ENCODE measurements around the gene ALPK1. TPM values are rescaled to one million over a fixed set of nuclear protein-coding genes. Genes with fewer than 3 reads are reported as not detected.

ALPK1 gene
- total RNA-seq, 1 experiment from 2014 or later, result 21.3 TPM

DNA sequence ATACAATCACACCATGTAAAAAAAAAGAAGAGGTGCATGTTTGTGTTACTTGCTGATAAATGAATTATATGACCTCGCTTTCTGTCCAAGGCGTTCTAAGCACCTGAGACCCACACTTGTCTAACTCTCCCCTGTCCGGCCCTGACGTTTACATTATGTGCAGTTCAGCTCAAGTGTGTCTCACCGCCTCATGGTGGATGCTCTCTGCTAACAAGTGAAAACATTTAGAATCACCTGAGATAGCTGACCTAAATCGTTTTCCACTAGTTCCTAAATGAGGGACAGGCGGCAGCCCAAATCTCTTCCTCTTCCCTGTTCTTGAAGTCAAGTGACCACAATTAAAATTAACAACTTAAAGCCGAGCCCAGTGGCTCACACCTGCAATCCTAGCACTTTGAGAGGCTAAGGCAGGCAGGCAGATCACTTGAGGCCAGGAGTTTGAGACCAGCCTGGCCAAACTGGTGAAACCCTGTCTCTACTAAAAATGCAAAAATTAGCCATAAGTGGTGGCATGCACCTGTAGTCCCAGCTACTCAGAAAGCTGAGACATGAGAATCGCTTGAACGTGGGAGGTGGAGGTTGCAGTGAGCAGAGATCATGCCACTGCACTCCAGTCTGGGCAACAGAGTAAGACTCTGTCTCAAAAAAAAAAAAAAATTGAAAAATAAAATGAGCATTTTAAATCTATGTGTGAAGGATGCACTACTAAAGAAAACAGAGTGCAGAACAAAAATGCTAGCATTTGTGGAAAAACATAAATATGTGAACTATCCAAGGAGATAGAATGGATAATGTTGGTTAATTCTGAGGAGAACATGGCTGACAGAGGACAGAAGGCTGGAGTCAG is 7.5 kb upstream of the ALPK1 start:
- ChIA-PET RAD21 (ENCODE audit: low non-redundant PET in 1 of 2, low total read pairs in 2 of 2, uncharacterized antibody in 2 of 2, unreplicated experiment in 2 of 2) (no interaction called here), CTCF (no interaction called here), POLR2A (no interaction called here)
- Histone ChIP-seq H3K27me3 (ENCODE audit: insufficient read depth, low read length) (no peaks in the 10 kb centered on the region), H4K20me1 (ENCODE audit: insufficient read depth) (no peaks in the 10 kb centered on the region), H2AFZ (ENCODE audit: low read depth, low read length, poor library complexity, severe bottlenecking) (no peak overlapping the region), H3K27ac (ENCODE audit: low read depth, low read length) (no peak overlapping the region), H3K36me3 (ENCODE audit: control insufficient read depth in 1 of 2, insufficient read depth in 2 of 2, low read length in 2 of 2) (no peaks in the 10 kb centered on the region), H3K4me2 (ENCODE audit: low read length) (no peak overlapping the region), H3K79me2 (ENCODE audit: insufficient read depth, low read length) (peaks cover 10% of the 10 kb centered on the region), H3K4me1 (ENCODE audit: control insufficient read depth in 1 of 2, insufficient read depth in 2 of 2, low read length in 2 of 2) (peaks cover 5 to 12% of the 10 kb centered on the region in 2 experiments; a peak in 3 of 4 replicates), H3K4me3 (replicated peaks in 1 of 2; ENCODE audit: low read depth in 1 of 2, low read length in 2 of 2) (no peak overlapping the region), H3K9me2 (ENCODE audit: insufficient read depth) (no peaks in the 10 kb centered on the region), H3K9me3 (ENCODE audit: control insufficient read depth in 1 of 2, insufficient read depth in 1 of 2, low read depth in 1 of 2, low read length in 2 of 2) (no peaks in the 10 kb centered on the region), H3K9ac (ENCODE audit: low read length) (no peak overlapping the region)
- TF ChIP-seq, protein P1, sequence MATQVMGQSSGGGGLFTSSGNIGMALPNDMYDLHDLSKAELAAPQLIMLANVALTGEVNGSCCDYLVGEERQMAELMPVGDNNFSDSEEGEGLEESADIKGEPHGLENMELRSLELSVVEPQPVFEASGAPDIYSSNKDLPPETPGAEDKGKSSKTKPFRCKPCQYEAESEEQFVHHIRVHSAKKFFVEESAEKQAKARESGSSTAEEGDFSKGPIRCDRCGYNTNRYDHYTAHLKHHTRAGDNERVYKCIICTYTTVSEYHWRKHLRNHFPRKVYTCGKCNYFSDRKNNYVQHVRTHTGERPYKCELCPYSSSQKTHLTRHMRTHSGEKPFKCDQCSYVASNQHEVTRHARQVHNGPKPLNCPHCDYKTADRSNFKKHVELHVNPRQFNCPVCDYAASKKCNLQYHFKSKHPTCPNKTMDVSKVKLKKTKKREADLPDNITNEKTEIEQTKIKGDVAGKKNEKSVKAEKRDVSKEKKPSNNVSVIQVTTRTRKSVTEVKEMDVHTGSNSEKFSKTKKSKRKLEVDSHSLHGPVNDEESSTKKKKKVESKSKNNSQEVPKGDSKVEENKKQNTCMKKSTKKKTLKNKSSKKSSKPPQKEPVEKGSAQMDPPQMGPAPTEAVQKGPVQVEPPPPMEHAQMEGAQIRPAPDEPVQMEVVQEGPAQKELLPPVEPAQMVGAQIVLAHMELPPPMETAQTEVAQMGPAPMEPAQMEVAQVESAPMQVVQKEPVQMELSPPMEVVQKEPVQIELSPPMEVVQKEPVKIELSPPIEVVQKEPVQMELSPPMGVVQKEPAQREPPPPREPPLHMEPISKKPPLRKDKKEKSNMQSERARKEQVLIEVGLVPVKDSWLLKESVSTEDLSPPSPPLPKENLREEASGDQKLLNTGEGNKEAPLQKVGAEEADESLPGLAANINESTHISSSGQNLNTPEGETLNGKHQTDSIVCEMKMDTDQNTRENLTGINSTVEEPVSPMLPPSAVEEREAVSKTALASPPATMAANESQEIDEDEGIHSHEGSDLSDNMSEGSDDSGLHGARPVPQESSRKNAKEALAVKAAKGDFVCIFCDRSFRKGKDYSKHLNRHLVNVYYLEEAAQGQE (IDR thresholded peaks at IDR 0.05; ENCODE audit: low read depth), result no peak
- no peak for TF ChIP-seq JUND (IDR thresholded peaks at IDR 0.05)
- no peak for TF ChIP-seq SP1 (IDR thresholded peaks at IDR 0.05; ENCODE audit: low read depth)
- TF ChIP-seq, protein P2, sequence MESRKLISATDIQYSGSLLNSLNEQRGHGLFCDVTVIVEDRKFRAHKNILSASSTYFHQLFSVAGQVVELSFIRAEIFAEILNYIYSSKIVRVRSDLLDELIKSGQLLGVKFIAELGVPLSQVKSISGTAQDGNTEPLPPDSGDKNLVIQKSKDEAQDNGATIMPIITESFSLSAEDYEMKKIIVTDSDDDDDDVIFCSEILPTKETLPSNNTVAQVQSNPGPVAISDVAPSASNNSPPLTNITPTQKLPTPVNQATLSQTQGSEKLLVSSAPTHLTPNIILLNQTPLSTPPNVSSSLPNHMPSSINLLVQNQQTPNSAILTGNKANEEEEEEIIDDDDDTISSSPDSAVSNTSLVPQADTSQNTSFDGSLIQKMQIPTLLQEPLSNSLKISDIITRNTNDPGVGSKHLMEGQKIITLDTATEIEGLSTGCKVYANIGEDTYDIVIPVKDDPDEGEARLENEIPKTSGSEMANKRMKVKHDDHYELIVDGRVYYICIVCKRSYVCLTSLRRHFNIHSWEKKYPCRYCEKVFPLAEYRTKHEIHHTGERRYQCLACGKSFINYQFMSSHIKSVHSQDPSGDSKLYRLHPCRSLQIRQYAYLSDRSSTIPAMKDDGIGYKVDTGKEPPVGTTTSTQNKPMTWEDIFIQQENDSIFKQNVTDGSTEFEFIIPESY (IDR thresholded peaks at IDR 0.05; ENCODE audit: extremely low read depth, insufficient replicate concordance, low read length), result no peak
- TF ChIP-seq ZFX (IDR thresholded peaks at IDR 0.05), result no peak
- TF ChIP-seq CBX3 (IDR thresholded peaks at IDR 0.05; ENCODE audit: low read depth), result no peak
- no peak for TF ChIP-seq CEBPB (IDR thresholded peaks at IDR 0.05; ENCODE audit: low read depth)
- TF ChIP-seq, protein P3, sequence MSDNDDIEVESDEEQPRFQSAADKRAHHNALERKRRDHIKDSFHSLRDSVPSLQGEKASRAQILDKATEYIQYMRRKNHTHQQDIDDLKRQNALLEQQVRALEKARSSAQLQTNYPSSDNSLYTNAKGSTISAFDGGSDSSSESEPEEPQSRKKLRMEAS (IDR thresholded peaks at IDR 0.05), result no peak
- TF ChIP-seq YY1 (IDR thresholded peaks at IDR 0.05; ENCODE audit: extremely low read depth, insufficient replicate concordance, low read depth, low read length), result no peak
- TF ChIP-seq EGR1 (IDR thresholded peaks at IDR 0.05; ENCODE audit: low read depth), result no peak
- TF ChIP-seq, protein P4, sequence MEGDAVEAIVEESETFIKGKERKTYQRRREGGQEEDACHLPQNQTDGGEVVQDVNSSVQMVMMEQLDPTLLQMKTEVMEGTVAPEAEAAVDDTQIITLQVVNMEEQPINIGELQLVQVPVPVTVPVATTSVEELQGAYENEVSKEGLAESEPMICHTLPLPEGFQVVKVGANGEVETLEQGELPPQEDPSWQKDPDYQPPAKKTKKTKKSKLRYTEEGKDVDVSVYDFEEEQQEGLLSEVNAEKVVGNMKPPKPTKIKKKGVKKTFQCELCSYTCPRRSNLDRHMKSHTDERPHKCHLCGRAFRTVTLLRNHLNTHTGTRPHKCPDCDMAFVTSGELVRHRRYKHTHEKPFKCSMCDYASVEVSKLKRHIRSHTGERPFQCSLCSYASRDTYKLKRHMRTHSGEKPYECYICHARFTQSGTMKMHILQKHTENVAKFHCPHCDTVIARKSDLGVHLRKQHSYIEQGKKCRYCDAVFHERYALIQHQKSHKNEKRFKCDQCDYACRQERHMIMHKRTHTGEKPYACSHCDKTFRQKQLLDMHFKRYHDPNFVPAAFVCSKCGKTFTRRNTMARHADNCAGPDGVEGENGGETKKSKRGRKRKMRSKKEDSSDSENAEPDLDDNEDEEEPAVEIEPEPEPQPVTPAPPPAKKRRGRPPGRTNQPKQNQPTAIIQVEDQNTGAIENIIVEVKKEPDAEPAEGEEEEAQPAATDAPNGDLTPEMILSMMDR (IDR thresholded peaks at IDR 0.05 in 2 of 3, conservative IDR thresholded peaks at IDR 0.05 in 1 of 3; ENCODE audit: borderline replicate concordance in 1 of 3, insufficient read depth in 1 of 3, low read depth in 2 of 3, low read length in 2 of 3), result no peak
- TF ChIP-seq ZNF274 (IDR thresholded peaks at IDR 0.05; ENCODE audit: low read depth, low read length), result no peak
- TF ChIP-seq ELF1 (IDR thresholded peaks at IDR 0.05; ENCODE audit: borderline replicate concordance, low read depth), result no peak
- no peak for TF ChIP-seq SIN3A (IDR thresholded peaks at IDR 0.05; ENCODE audit: low read depth)
- no peak for TF ChIP-seq FOSL1 (IDR thresholded peaks at IDR 0.05; ENCODE audit: low read depth)
- TF ChIP-seq EZH2 (IDR thresholded peaks at IDR 0.05), result no peak
- no peak for TF ChIP-seq SRF (IDR thresholded peaks at IDR 0.05; ENCODE audit: low read depth)
- TF ChIP-seq, protein P5, sequence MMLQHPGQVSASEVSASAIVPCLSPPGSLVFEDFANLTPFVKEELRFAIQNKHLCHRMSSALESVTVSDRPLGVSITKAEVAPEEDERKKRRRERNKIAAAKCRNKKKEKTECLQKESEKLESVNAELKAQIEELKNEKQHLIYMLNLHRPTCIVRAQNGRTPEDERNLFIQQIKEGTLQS (IDR thresholded peaks at IDR 0.05), result no peak
- no peak for TF ChIP-seq POLR2AphosphoS5 (IDR thresholded peaks at IDR 0.05; ENCODE audit: low read depth, low read length)
- intact Hi-C loops (cut with micrococcal nuclease), result no loop called here
- BruUV-seq (replicated peaks), result no TSS peak
- ATAC-seq (no peak), DNase-seq (ENCODE audit: low read depth, low spot score) (no peak)
